Lower leg skin (tissue), 4 donors: ENCODE results near the gene KLHL14. TPM values are rescaled to one million over a fixed set of nuclear protein-coding genes. Genes with fewer than 3 reads are reported as not detected.

Experiments used
- DNase-seq, 2 donors: peaks; one replicate each; pipeline ENCODE4 v3.0.0-alpha.2; 2019; ENCODE audit warnings: low spot score in 2 of 2
- H3K4me3 ChIP-seq: fragments of 200-600 bp; sonication (generic); 2 replicates; pipeline ENCODE4 v1.5.1; 2017; ENCODE audit warnings: mild to moderate bottlenecking, low read depth; ENCODE audit not compliant: poor library complexity, severe bottlenecking
- CTCF ChIP-seq, 3 donors: fragments of 450-650 bp; IDR thresholded peaks; one replicate each; pipeline ENCODE4 v1.5.1; 2016; ENCODE audit warnings: antibody characterized with exemption in 3 of 3, mild to moderate bottlenecking in 3 of 3, moderate library complexity in 2 of 3
- POLR2A ChIP-seq, 2 donors: fragments of 450-650 bp; IDR thresholded peaks; one replicate each; pipeline ENCODE4 v1.6.1; 2016 to 2017; ENCODE audit warnings: antibody characterized with exemption in 2 of 2, mild to moderate bottlenecking in 1 of 2, moderate library complexity in 1 of 2
- WGBS, 2 donors: methylation state at CpG; one replicate each; pipeline ENCODE4 v1.1.5; 2018; 5-methylcytosine and 5-hydroxymethylcytosine counted together
- intact Hi-C: fragments of 100-400 bp; cut with DNase I; formaldehyde crosslinking; loops from one replicate; pipeline ENCODE4 v1.15.0; 2023; ENCODE audit warnings: low total_unique reads
- total RNA-seq, 4 donors: library from RNA; depleted of rRNA; stranded (reverse); fragments of >200 nt; gene quantifications; one replicate each; pipeline ENCODE4 v1.1.0, GENCODE V29; 2016

KLHL14 gene
- total RNA-seq, 4 donors from 2014 or later: not detected

GRCh38 chr18:32717126-32717525 is 55.7 kb downstream of the KLHL14 start:
- intact Hi-C loops: no loop called here
- H3K4me3 ChIP-seq: no peak overlapping the region
- 76% methylated on average over 4 of the region's 4 CpGs for WGBS, 2 donors
- DNase-seq: no peak
- TF ChIP-seq CTCF (IDR thresholded peaks at IDR 0.05) (no peak), POLR2A (IDR thresholded peaks at IDR 0.05) (no peak)

- no peak overlapping the region for H3K4me3 ChIP-seq
- intact Hi-C loops: no loop called here
- DNase-seq: peak in 1 of 2 donors; percentile 17
- TF ChIP-seq POLR2A (IDR thresholded peaks at IDR 0.05): no peak
- no peak for TF ChIP-seq CTCF (IDR thresholded peaks at IDR 0.05)
- WGBS, 2 donors: 0 to 1% methylated on average over 4 of the region's 4 CpGs
Measured at GRCh38 chr18:32714571-32715148, 58.2 kb downstream of the KLHL14 start.

GRCh38 chr18:32712860-32713259 is 60.0 kb downstream of the KLHL14 start:
- WGBS, 2 donors: 95 to 96% methylated on average over 1 of the region's 1 CpG
- intact Hi-C loops: no loop called here
- no peak for DNase-seq
- H3K4me3 ChIP-seq: no peak overlapping the region
- TF ChIP-seq POLR2A (IDR thresholded peaks at IDR 0.05) (no peak), CTCF (IDR thresholded peaks at IDR 0.05) (no peak)

- WGBS, 2 donors: 83 to 93% methylated on average over 2 of the region's 2 CpGs
- intact Hi-C loops: no loop called here
- no peak overlapping the region for H3K4me3 ChIP-seq
- DNase-seq: no peak
- TF ChIP-seq POLR2A (IDR thresholded peaks at IDR 0.05): no peak
- TF ChIP-seq CTCF (IDR thresholded peaks at IDR 0.05): no peak
Measured at GRCh38 chr18:32711862-32712261, 61.0 kb downstream of the KLHL14 start.

- no peak overlapping the region for H3K4me3 ChIP-seq
- 87 to 89% methylated on average over 2 of the region's 2 CpGs for WGBS, 2 donors
- intact Hi-C loops: no loop called here
- DNase-seq: no peak
- no peak for TF ChIP-seq CTCF (IDR thresholded peaks at IDR 0.05)
- no peak for TF ChIP-seq POLR2A (IDR thresholded peaks at IDR 0.05)
Measured at GRCh38 chr18:32707586-32707985, 65.2 kb downstream of the KLHL14 start.

- TF ChIP-seq POLR2A (IDR thresholded peaks at IDR 0.05) (no peak), CTCF (IDR thresholded peaks at IDR 0.05) (no peak)
- H3K4me3 ChIP-seq: no peak overlapping the region
- DNase-seq: no peak
- WGBS, 2 donors: 64 to 69% methylated on average over 2 of the region's 2 CpGs
- intact Hi-C loops: no loop called here
Measured at GRCh38 chr18:32707147-32707546, 65.7 kb downstream of the KLHL14 start.
